Anterior cingulate cortex (tissue), 58 donors: ENCODE data around the gene PRIM1.
"Not testable (repeated sequence)": the region's sequence is repeated elsewhere in the genome, so short reads cannot be mapped to it uniquely, and the experiment has no call there.

Experiments used
- DNase-seq, 58 donors: peaks; one replicate each; lab custom pipeline; 2025; lab: John Stamatoyannopoulos, UW

The PRIM1 gene

DNA sequence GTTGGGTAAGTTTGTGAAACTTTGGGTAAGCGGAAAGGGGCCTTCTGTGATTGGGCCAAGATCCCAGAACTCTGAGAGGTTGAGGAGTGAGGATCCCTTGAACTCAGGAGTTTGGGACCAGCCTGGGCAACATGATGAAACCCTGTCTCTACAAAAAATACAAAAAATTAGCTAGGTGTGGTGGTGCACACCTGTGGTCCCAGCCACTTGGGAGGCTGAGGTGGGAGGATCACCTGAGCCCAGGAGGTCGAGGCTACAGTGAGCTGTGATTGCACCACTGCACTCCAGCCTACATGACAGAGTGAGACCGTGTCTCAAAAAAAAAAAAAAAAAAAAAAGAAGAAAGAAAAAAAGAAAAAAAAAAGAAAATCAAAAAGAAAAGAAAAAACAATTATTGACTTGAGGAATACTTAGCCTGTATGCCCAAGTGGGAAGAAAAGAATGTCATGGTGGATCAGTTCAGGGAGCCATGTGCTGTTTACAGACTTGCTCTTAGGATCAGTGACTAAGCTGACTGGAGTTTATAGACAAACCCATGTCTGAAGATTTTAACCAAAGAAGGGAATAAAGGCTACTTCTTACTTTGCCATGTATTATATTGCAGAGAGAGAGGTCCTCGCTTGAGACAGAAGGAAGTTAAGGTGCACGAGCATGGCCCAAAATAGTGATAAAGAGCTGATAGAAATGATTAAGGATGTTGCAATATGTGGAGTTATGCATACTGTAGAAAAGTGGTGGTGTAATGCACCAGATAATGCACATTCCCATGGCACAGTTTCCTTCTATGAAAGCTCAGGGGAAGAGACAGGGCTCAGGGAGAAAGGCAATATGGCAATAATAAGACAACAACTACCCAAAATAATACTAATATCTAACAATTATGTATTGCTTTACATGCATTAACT is 11.9 kb upstream of the PRIM1 start:
- no peak for DNase-seq

GRCh38 chr12:56761812-56762211 is 9.7 kb upstream of the PRIM1 start:
- DNase-seq: no peak

- no peak for DNase-seq
Observed at GRCh38 chr12:56760460-56760859, 8.3 kb upstream of the PRIM1 start.

GRCh38 chr12:56759263-56759908 is 7.3 kb upstream of the PRIM1 start:
- no peak for DNase-seq

DNA sequence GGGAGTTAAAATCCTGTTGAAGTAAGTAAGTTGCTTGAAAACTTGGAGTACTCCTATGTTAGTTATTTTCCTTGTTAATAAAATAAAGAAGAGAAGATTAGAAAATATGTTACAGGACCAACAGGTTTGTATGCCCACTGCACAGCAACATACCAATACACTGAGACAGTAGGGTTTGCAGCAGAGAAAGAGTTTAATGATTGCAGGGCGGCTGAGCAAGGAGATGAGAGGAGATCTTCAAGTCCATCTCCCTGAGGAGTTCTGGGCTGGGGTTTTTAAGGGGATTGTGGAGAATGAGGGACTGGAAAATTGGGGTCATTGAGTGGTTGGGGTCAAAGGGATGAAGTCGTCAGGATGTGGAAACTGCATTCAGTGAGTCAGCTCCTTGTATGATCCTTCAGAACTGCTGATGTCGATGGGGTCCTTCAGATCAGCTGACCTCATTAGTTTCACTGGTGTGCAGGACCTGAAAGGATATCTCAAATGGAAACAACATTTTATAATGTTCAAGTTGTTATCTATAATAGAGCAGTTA is 6.7 kb upstream of the PRIM1 start:
- DNase-seq: no peak

GRCh38 chr12:56757971-56758370 is 5.8 kb upstream of the PRIM1 start:
- DNase-seq: not testable (repeated sequence)

GRCh38 chr12:56753566-56753965 is 1.4 kb upstream of the PRIM1 start:
- no peak for DNase-seq

DNA sequence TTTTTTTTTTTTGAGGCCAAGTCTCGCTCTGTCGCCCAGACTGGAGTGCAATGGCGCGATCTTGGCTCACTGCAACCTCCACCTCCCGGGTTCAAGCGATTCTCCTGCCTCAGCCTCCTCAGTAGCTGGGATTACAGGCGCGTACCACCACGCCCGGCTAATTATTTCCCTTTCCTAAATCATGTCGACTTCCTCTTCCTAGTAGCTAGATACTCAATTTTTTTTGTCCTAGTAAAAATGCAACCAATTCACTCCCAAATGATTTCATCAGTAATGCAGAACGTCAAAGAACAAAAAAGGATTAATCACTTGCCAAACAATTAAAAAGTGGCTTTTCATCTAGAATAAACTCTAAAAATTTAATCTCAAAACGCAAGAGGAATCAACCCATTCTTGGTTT is 1.5 kb downstream of the PRIM1 start:
- DNase-seq: not testable (repeated sequence)

DNA sequence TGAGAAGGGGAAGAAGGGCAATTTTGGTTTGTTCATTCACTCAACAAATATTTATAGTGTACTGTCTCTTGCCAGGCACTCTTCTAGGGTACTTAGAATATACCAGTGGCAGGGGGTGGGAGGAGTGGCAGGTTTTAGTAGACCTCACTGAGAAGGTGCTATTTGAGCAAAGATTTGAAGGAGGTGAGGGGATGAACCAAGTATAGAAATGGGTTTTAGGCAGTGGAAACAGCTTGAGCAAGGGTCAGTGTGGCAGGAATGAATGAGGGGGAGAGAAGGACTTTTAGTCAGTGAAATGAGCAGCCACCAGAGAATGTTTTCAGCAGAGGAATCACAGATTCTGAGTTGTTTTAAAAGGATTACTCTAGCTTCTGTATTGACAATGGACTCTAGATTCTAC is 2.3 kb downstream of the PRIM1 start:
- no peak for DNase-seq

- DNase-seq: no peak
Observed at GRCh38 chr12:56749359-56749758, 2.8 kb downstream of the PRIM1 start.

GRCh38 chr12:56728139-56728861 is 23.8 kb downstream of the PRIM1 start:
- no peak for DNase-seq

GRCh38 chr12:56726196-56726675 is 25.9 kb downstream of the PRIM1 start:
- not testable (repeated sequence) for DNase-seq

DNA sequence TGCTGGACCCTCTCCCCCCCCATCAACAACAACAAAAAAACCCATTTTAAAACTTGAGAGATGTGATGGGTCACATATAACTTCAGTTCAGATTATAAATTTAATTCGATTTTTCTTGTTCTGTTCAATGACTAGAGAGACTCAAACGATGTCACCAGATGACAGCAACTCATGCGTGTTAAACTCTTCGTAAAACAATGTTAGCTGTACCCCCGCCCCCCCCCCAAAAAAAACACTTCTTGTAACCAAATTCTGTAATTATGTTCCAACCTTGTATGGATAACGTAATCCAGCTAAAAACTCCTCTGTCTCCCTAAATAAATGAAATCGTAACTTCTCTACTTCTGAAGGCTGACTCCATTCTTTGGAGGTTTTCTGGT is 26.4 kb downstream of the PRIM1 start:
- no peak for DNase-seq

DNA sequence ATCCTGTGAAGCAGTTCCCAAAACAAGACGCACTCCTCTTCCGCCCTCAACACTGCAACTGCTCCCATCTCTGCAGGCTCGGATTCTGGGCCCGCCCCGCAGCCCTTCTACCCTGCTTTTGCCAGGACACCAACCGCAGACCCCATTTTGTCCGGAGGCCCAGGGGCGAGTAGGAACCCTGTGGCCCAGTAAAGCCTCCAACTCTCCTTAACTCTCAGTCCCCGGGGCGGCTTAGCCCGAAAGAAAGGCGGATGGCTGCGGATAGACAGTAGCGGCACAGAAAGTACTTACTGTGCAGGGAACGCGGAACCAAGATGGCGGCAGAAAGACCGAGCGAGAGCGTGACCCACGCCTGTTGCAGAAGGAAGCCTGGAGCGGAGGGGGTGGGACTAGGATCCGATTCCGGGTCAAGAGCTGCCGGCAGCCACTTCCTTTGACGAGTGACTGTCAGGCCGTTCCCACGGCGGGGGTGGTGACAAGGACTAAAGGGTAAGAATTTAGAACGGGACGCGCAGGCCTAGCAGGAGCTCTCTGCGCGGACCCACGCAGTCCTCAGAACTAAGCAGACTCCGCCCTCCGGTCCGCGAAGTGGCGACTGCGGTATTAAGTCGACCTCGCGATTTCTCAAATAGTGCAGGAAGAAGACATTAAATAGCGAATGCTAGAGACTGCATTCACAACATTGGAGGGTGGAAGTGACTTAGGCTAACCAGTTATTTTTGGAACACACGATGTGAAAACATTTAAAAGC is 27.0 kb downstream of the PRIM1 start, which contains the start of gene NACA:
TSS of gene NACA (minus strand) at position 328 of the 751 bp plus-strand sequence. CDS start 778 bp downstream, outside the sequence.
- peak; percentile 85 to 99 (median 98) for DNase-seq

DNA sequence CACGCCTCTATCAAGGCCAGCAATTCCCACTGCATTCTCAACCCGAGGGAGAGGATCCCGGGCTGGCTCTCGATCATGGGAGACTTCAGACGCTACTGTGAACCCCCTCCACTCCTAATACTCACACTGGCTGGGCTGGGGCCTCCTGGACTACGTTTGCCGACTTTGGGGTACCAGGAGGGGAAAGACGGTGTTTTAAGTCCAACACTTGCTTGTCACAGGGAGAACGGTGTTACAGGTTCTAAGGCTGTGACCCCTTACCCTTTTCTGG is 27.5 kb downstream of the PRIM1 start:
- peak in 15 of 58 donors; percentile 36 to 66 (median 51) for DNase-seq

- DNase-seq: peak in 16 of 58 donors; percentile 4 to 50 (median 10)
Observed at GRCh38 chr12:56723889-56724700, 28.0 kb downstream of the PRIM1 start.

- no peak for DNase-seq
Observed at GRCh38 chr12:56723352-56723751, 28.8 kb downstream of the PRIM1 start.

DNA sequence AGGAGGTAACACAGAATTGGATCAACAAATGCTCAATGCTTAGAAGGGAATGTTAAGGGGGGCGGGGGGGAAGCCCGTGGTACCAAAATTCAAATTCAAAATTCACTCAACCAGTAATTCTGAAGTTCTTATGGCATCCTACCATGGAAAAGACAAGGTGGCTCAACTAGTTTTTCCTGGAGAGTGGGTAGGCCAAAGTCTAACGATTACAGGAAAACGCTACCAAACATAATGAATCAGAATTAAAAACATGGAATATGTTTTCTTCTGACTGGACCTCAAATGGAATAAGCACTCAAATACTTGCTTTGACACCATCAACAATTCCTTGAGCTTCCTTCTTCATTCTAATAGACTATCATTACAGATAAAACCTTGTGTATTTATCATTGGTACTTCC is 29.3 kb downstream of the PRIM1 start:
- no peak for DNase-seq

DNA sequence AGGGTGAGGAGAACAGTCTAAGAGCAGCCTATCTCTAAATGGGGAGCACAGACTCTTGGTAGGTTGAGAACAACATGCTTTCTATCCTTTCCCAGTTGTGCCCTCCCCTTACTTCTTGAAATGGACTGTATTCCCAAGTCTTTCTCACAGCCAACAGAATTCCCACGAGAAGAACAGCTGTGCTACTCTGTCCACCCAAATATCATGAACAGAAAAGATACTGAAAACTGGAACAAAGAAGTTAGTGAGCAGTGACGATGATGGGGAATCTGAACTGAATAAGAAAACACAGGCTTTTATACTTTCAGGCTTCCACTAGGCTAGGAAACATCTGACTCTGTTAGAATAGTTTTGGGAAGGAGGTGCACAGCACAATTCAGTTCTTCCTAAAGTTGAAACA is 30.4 kb downstream of the PRIM1 start:
- DNase-seq: peak in 1 of 58 donors; percentile 10
